ENCODE data around the gene DCLRE1B. TPM values are rescaled to one million over a fixed set of nuclear protein-coding genes. Genes with fewer than 3 reads are reported as not detected.

DCLRE1B gene
- 21.4 and 21.5 TPM in 2 replicates for total RNA-seq
- long read RNA-seq, transcript DCLRE1B-201 (4 exons, 3,940 nt) = major isoform, 16 of 50 reads
- long read RNA-seq, transcript DCLRE1B-203 (3 exons, 1,960 nt) = minor isoform, 13 of 50 reads
- long read RNA-seq, partial matches to known transcripts = 6 of 50 reads
- long read RNA-seq, other reads (novel, unspliced or antisense) = 15 of 50 reads

DNA sequence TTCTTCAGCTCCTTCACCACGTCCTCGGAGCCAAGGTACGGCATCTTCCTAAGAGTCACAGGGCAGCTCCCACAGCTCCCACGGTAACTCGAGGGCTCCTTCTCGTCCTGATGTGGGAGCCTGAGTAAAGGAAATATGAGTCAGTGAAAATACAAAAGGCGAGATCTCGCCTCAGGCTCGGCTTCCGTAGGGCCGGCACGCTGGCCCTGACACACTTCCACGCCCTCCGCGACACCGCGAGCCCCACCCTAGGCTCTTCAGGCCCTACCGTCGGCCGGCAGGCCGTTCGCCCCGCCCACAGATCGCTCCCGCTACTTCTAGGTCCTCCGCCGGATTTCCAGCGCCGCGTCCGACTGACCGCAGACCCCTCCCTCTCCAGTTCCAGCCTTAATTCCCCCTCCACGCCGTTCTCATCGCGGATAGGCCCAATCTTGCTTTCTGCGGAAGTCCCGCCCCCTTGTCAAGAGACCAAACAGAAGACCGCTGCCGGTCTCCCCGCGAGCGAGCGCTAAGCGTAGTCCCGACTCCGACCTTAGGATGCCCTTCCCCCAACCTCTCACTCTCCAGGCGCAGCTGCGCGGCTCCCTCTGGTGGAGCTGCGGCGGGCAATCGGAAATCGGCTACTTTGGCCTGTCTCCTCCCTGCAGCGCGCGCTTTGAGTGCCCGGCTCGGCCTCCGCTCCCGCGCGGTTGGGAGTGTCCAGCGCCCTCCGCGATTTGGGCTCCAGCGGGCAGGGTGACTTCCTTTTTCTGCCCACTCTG is at the start of gene DCLRE1B, which contains the start of gene AP4B1:
DCLRE1B (plus strand) TSS at position 653 of the 761 bp plus-strand sequence. CDS start 261 bp downstream, outside the sequence.
AP4B1 (minus strand) TSS at position 126 of the 761 bp plus-strand sequence; CDS start at position 44, 82 bp downstream.
- H3K9me3 Mint-ChIP-seq = no peaks in the 10 kb centered on the region
- H3K36me3 Mint-ChIP-seq (ENCODE audit: low read depth) = peaks cover 5% of the 10 kb centered on the region
- peak within 1 kb of the TSS; percentile 98 for H3K4me3 Mint-ChIP-seq
- no peaks in the 10 kb centered on the region for H3K27me3 Mint-ChIP-seq (ENCODE audit: low read depth)
- peak; percentile 95 for DNase-seq (ENCODE audit: low read depth, low spot score)
- TF ChIP-seq CTCF (conservative IDR thresholded peaks at IDR 0.05) = peak; percentile 64
- peaks cover 29% of the 10 kb centered on the region for H3K4me1 Mint-ChIP-seq
- H3K27ac Mint-ChIP-seq (ENCODE audit: unreplicated experiment) = peak within 1 kb of the TSS; percentile 94

- no peak for TF ChIP-seq CTCF (conservative IDR thresholded peaks at IDR 0.05)
- Mint-ChIP-seq H3K36me3 (ENCODE audit: low read depth) (no peaks in the 10 kb centered on the region), H3K27ac (ENCODE audit: unreplicated experiment) (no peak overlapping the region), H3K4me1 (no peaks in the 10 kb centered on the region), H3K27me3 (ENCODE audit: low read depth) (no peaks in the 10 kb centered on the region), H3K9me3 (no peaks in the 10 kb centered on the region), H3K4me3 (no peak overlapping the region)
- DNase-seq (ENCODE audit: low read depth, low spot score) = no peak
These were observed 49.3 kb upstream of the DCLRE1B start for GRCh38 chr1:113855630-113856400.

DNA sequence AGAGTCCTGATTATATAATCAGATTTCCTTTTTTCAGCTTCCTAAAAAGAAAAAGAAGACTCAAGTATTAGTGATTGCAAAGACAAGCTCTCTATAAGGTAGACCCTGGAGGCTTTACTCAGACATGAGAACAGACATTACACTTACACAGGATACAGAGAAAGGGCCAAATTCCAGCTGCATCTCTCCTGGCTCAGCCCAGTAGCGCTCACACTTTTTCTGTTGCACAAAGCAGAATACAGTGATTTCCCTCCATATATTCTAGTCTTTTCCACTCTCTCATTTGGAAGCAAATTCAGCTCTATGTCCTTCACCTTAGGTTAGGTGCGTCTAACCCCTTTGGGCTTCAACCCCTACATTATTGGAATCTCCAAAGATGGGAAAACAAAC is 48.7 kb upstream of the DCLRE1B start:
- no peaks in the 10 kb centered on the region for H3K36me3 Mint-ChIP-seq (ENCODE audit: low read depth)
- no peaks in the 10 kb centered on the region for H3K27me3 Mint-ChIP-seq (ENCODE audit: low read depth)
- no peak for TF ChIP-seq CTCF (conservative IDR thresholded peaks at IDR 0.05)
- no peak overlapping the region for H3K4me3 Mint-ChIP-seq
- H3K9me3 Mint-ChIP-seq = no peaks in the 10 kb centered on the region
- no peaks in the 10 kb centered on the region for H3K4me1 Mint-ChIP-seq
- no peak overlapping the region for H3K27ac Mint-ChIP-seq (ENCODE audit: unreplicated experiment)
- DNase-seq (ENCODE audit: low read depth, low spot score) = no peak

GRCh38 chr1:113857776-113858175 is 47.4 kb upstream of the DCLRE1B start:
- H3K9me3 Mint-ChIP-seq = no peaks in the 10 kb centered on the region
- H3K27ac Mint-ChIP-seq (ENCODE audit: unreplicated experiment) = no peak overlapping the region
- no peak for TF ChIP-seq CTCF (conservative IDR thresholded peaks at IDR 0.05)

GRCh38 chr1:113858418-113858817 is 46.7 kb upstream of the DCLRE1B start:
- H3K4me3 Mint-ChIP-seq = no peak overlapping the region
- H3K27ac Mint-ChIP-seq (ENCODE audit: unreplicated experiment) = no peak overlapping the region
- no peak for TF ChIP-seq CTCF (conservative IDR thresholded peaks at IDR 0.05)
- no peaks in the 10 kb centered on the region for H3K27me3 Mint-ChIP-seq (ENCODE audit: low read depth)
- no peaks in the 10 kb centered on the region for H3K9me3 Mint-ChIP-seq
- DNase-seq (ENCODE audit: low read depth, low spot score) = no peak
- H3K36me3 Mint-ChIP-seq (ENCODE audit: low read depth) = no peaks in the 10 kb centered on the region
- H3K4me1 Mint-ChIP-seq = no peaks in the 10 kb centered on the region

More at GRCh38 chr1:113857776-113858175, 47.4 kb upstream of the DCLRE1B start:
- Mint-ChIP-seq H3K4me1 (no peaks in the 10 kb centered on the region), H3K4me3 (no peak overlapping the region), H3K27me3 (ENCODE audit: low read depth) (no peaks in the 10 kb centered on the region), H3K36me3 (ENCODE audit: low read depth) (no peaks in the 10 kb centered on the region)
- DNase-seq (ENCODE audit: low read depth, low spot score) = no peak

Measured in neural crest cell (in vitro differentiated cells).